HepG2 (cell line): ENCODE measurements around the gene SNRNP25. TPM values are rescaled to one million over a fixed set of nuclear protein-coding genes. Genes with fewer than 3 reads are reported as not detected.

ENCODE experiments used
- ATAC-seq: fragments of 200-7000 bp; cut with Tn5 transposase; 3 replicates; pipeline ENCODE4 v1.9.1; 2020; ENCODE audit warnings: mild to moderate bottlenecking, moderate library complexity
- BruUV-seq: library from RNA; stranded (reverse); fragments of 400-500 nt; replicated peaks from 2 replicates; lab custom pipeline; 2021; lab: Mats Ljungman, UMichigan
- CTCF ChIA-PET: fragments of 300-600 bp; formaldehyde crosslinking; extraction: SDS; loops from one replicate; lab custom pipeline; 2021; ENCODE audit warnings: low total read pairs, inconsistent platforms, low intra/inter-chr PET ratio; lab: Yijun Ruan, JAX
- POLR2A ChIA-PET: fragments of 350-600 bp; sonication (Branson Sonifier 250); formaldehyde crosslinking; loops from one replicate; lab custom pipeline; 2020; ENCODE audit warnings: antibody characterized with exemption, inconsistent platforms; lab: Yijun Ruan, JAX
- DNase-seq: peaks from one replicate; pipeline ENCODE4 v3.0.0-alpha.2; 2015; ENCODE audit warnings: low spot score
- FAIRE-seq: peaks from 3 replicates; lab custom pipeline; 2011; peaks lifted over from hg19 to GRCh38; lab: Jason Lieb, UNC
- H2AFZ ChIP-seq: one replicate; pipeline ENCODE4 v1.6.1; 2011; ENCODE audit warnings: low read length, inconsistent platforms
- H3K27ac ChIP-seq: fragments of 300-600 bp; 3 replicates; pipeline ENCODE4 v1.8.0; 2011; ENCODE audit warnings: mixed run types, mild to moderate bottlenecking, mixed read lengths, low read length, inconsistent platforms; ENCODE audit not compliant: insufficient read depth; ENCODE audit errors: extremely low read length
- H3K27me3 ChIP-seq, 2 experiments: fragments of 200-600 bp in 1 of 2; 2 replicates in 1 of 2; 3 replicates in 1 of 2; pipeline versions ENCODE4 v1.6.0 to v1.8.0; 2011; ENCODE audit warnings: low read length in 2 of 2, mild to moderate bottlenecking in 2 of 2, moderate library complexity in 2 of 2, inconsistent platforms in 1 of 2; ENCODE audit not compliant: insufficient read depth in 2 of 2, control insufficient read depth in 1 of 2
- H3K36me3 ChIP-seq, 2 experiments: fragments of 200-600 bp in 1 of 2; replicated peaks in 1 of 2; 2 replicates in 1 of 2; 3 replicates in 1 of 2; pipeline versions ENCODE4 v1.5.1 to v1.8.0; 2011; ENCODE audit warnings: low read length in 2 of 2, inconsistent platforms in 1 of 2; ENCODE audit not compliant: insufficient read depth in 2 of 2, control insufficient read depth in 1 of 2
- H3K4me1 ChIP-seq: 2 replicates; pipeline ENCODE4 v1.5.1; 2012; ENCODE audit warnings: low read length, inconsistent platforms; ENCODE audit not compliant: insufficient read depth
- H3K4me2 ChIP-seq: 2 replicates; pipeline ENCODE4 v1.6.0; 2011; ENCODE audit warnings: low read depth, low read length, inconsistent platforms
- H3K4me3 ChIP-seq, 3 experiments: fragments of 200-600 bp in 1 of 3; sonication (generic), shearing (Covaris generic) in 1 of 3; replicated peaks in 1 of 3; 2 replicates each; pipeline ENCODE4 v1.5.1; 2011 to 2016; ENCODE audit warnings: low read length in 3 of 3, inconsistent platforms in 2 of 3, low read depth in 2 of 3, mild to moderate bottlenecking in 2 of 3, control low read depth in 1 of 3, mixed read lengths in 1 of 3; ENCODE audit not compliant: insufficient read depth in 1 of 3
- H3K79me2 ChIP-seq: one replicate; pipeline ENCODE4 v1.6.1; 2011; ENCODE audit warnings: low read length, inconsistent platforms; ENCODE audit not compliant: insufficient read depth
- H3K9ac ChIP-seq: 2 replicates; pipeline ENCODE4 v1.6.0; 2011; ENCODE audit warnings: mild to moderate bottlenecking, low read depth, low read length, inconsistent platforms; ENCODE audit not compliant: insufficient read depth
- H3K9me3 ChIP-seq: 2 replicates; pipeline ENCODE4 v1.5.1; 2012; ENCODE audit warnings: mild to moderate bottlenecking, low read length
- H4K20me1 ChIP-seq: 2 replicates; pipeline ENCODE4 v1.6.0; 2011; ENCODE audit warnings: inconsistent platforms, mild to moderate bottlenecking, low read length, moderate library complexity; ENCODE audit not compliant: insufficient read depth
- AHR ChIP-seq: IDR thresholded peaks from 2 replicates; pipeline ENCODE4 v1.6.1; 2018; ENCODE audit warnings: missing genetic modification reagents, missing compliant biosample characterization
- FIP1L1 ChIP-seq: fragments of 200-400 bp; formaldehyde crosslinking; IDR thresholded peaks from 2 replicates; pipeline ENCODE4 v1.6.1; 2018; ENCODE audit warnings: low read depth, mild to moderate bottlenecking, low read length, moderate library complexity, borderline replicate concordance; ENCODE audit not compliant: insufficient read depth
- FOXK1 ChIP-seq: sonication (generic); formaldehyde crosslinking; IDR thresholded peaks from 2 replicates; pipeline ENCODE4 v1.4.0; 2020; ENCODE audit warnings: low read depth, missing genetic modification reagents, borderline replicate concordance
- HDAC1 ChIP-seq: sonication (generic); formaldehyde crosslinking; IDR thresholded peaks from 2 replicates; pipeline ENCODE4 v1.5.1; 2020; ENCODE audit warnings: mild to moderate bottlenecking, missing genetic modification reagents
- KAT8 ChIP-seq: IDR thresholded peaks from 2 replicates; pipeline ENCODE4 v1.6.1; 2016; ENCODE audit warnings: missing genetic modification reagents, missing compliant biosample characterization
- KDM1A ChIP-seq: IDR thresholded peaks from 2 replicates; pipeline ENCODE4 v1.6.1; 2016; ENCODE audit warnings: missing compliant biosample characterization
- MZF1 ChIP-seq: sonication (generic); formaldehyde crosslinking; IDR thresholded peaks from 2 replicates; pipeline ENCODE4 v1.8.1; 2023; ENCODE audit warnings: mild to moderate bottlenecking, missing genetic modification reagents, borderline replicate concordance
- PHF5A ChIP-seq: IDR thresholded peaks from one replicate; pipeline ENCODE4 v1.6.1; 2018; ENCODE audit warnings: low read depth, missing genetic modification reagents; ENCODE audit not compliant: unreplicated experiment
- POLR2A ChIP-seq, 2 experiments: IDR thresholded peaks; 2 replicates each; pipeline ENCODE4 v1.6.1; 2011; ENCODE audit warnings: low read depth in 2 of 2, low read length in 2 of 2, mild to moderate bottlenecking in 1 of 2, moderate library complexity in 1 of 2; ENCODE audit not compliant: insufficient read depth in 1 of 2
- RBM39 ChIP-seq: fragments of 200-400 bp; formaldehyde crosslinking; IDR thresholded peaks from one replicate; pipeline ENCODE4 v1.6.1; 2018; ENCODE audit warnings: antibody characterized with exemption, mild to moderate bottlenecking, low read depth, low read length; ENCODE audit not compliant: poor library complexity, severe bottlenecking
- RELA ChIP-seq: sonication (generic); formaldehyde crosslinking; IDR thresholded peaks from 2 replicates; pipeline ENCODE4 v1.4.0; 2020; ENCODE audit warnings: missing genetic modification reagents
- REPIN1 ChIP-seq: sonication (generic); formaldehyde crosslinking; IDR thresholded peaks from 2 replicates; pipeline ENCODE4 v1.8.0; 2022; ENCODE audit warnings: missing genetic modification reagents, low read depth, mild to moderate bottlenecking, borderline replicate concordance
- SAFB2 ChIP-seq: sonication (generic); formaldehyde crosslinking; IDR thresholded peaks from 2 replicates; pipeline ENCODE4 v1.5.1; 2020; ENCODE audit warnings: missing genetic modification reagents, low read depth, mild to moderate bottlenecking, borderline replicate concordance
- SALL2 ChIP-seq: sonication (generic); formaldehyde crosslinking; IDR thresholded peaks from 2 replicates; pipeline ENCODE4 v1.8.1; 2023; ENCODE audit warnings: mild to moderate bottlenecking, missing genetic modification reagents, inconsistent platforms
- SIN3A ChIP-seq: IDR thresholded peaks from 2 replicates; pipeline ENCODE4 v1.6.1; 2011; ENCODE audit warnings: low read depth, mild to moderate bottlenecking, control low read depth, low read length, borderline replicate concordance
- SMC3 ChIP-seq: IDR thresholded peaks from 2 replicates; pipeline ENCODE4 v1.6.1; 2011; ENCODE audit warnings: low read length, improper control_type of control experiment
- ZFP36L1 ChIP-seq: sonication (generic); formaldehyde crosslinking; IDR thresholded peaks from 2 replicates; pipeline ENCODE4 v1.8.0; 2022; ENCODE audit warnings: mild to moderate bottlenecking, missing genetic modification reagents, moderate library complexity
- ZNF138 ChIP-seq: sonication (generic); formaldehyde crosslinking; IDR thresholded peaks from 2 replicates; pipeline ENCODE4 v1.5.0; 2020; ENCODE audit warnings: mild to moderate bottlenecking, low read depth, missing genetic modification reagents
- ZNF264 ChIP-seq: sonication (generic); formaldehyde crosslinking; IDR thresholded peaks from 2 replicates; pipeline ENCODE4 v1.4.0; 2020; ENCODE audit warnings: missing genetic modification reagents
- ZNF460 ChIP-seq: sonication (generic); formaldehyde crosslinking; IDR thresholded peaks from 2 replicates; pipeline ENCODE4 v1.5.1; 2020; ENCODE audit warnings: missing genetic modification reagents, mild to moderate bottlenecking, borderline replicate concordance
- ZNF747 ChIP-seq: sonication (generic); formaldehyde crosslinking; IDR thresholded peaks from 2 replicates; pipeline ENCODE4 v1.8.1; 2023; ENCODE audit warnings: missing genetic modification reagents, mild to moderate bottlenecking, borderline replicate concordance
- ZNF792 ChIP-seq: IDR thresholded peaks from 2 replicates; pipeline ENCODE4 v1.6.1; 2016
- WGBS: methylation state at CpG from one replicate; pipeline ENCODE4 v1.1.6; 2017; ENCODE audit warnings: low lambda C conversion rate; 5-methylcytosine and 5-hydroxymethylcytosine counted together
- in situ Hi-C: cut with HindIII; loops from 2 replicates; pipeline ENCODE4 v1.10.0; 2017; ENCODE audit warnings: low pct_unique_long_range_greater_than_20kb; ENCODE audit not compliant: extremely low pct_ligation_motif_present
- intact Hi-C: fragments of 100-400 bp; cut with micrococcal nuclease; formaldehyde crosslinking; loops from one replicate; pipeline ENCODE4 v1.10.0; 2022; ENCODE audit not compliant: unreplicated experiment
- polyA plus RNA-seq, 8 experiments: library from polyadenylated mRNA; depleted of rRNA in 3 of 8; stranded (reverse) in 7 of 8; unstranded in 1 of 8; fragments of >200 nt; fragmentation: Illumina TruSeq in 4 of 8; extraction: Trizol in 4 of 8; gene quantifications; 2 replicates each; pipeline versions ENCODE4 v1.2.1 to v1.2.3, GENCODE V29; 2011 to 2016; ENCODE audit warnings: low read depth in 4 of 8, missing spikeins in 1 of 8, mixed read lengths in 1 of 8; ENCODE audit not compliant: insufficient read depth in 1 of 8
- total RNA-seq, 5 experiments: library from RNA; depleted of rRNA; stranded (reverse); fragments of >200 nt; fragmentation: Illumina TruSeq; extraction: Trizol; gene quantifications; 2 replicates each; pipeline ENCODE4 v1.2.3, GENCODE V29; 2016; ENCODE audit warnings: low read depth in 1 of 5
- TF ChIP-seq, protein P1 (sequence below): conservative IDR thresholded peaks from 2 replicates; pipeline ENCODE4 v1.6.1; 2018; ENCODE audit warnings: missing genetic modification reagents
- TF ChIP-seq, protein P2 (sequence below): sonication (generic); formaldehyde crosslinking; IDR thresholded peaks from 2 replicates; pipeline ENCODE4 v1.8.0; 2023; ENCODE audit warnings: mild to moderate bottlenecking, missing genetic modification reagents

SNRNP25 gene
- total and polyA plus RNA-seq, 2 of the 13 experiments (the other 11 are each of a cell fraction or from before 2014, with no cell fraction given): 34.1 to 97.4 TPM

DNA sequence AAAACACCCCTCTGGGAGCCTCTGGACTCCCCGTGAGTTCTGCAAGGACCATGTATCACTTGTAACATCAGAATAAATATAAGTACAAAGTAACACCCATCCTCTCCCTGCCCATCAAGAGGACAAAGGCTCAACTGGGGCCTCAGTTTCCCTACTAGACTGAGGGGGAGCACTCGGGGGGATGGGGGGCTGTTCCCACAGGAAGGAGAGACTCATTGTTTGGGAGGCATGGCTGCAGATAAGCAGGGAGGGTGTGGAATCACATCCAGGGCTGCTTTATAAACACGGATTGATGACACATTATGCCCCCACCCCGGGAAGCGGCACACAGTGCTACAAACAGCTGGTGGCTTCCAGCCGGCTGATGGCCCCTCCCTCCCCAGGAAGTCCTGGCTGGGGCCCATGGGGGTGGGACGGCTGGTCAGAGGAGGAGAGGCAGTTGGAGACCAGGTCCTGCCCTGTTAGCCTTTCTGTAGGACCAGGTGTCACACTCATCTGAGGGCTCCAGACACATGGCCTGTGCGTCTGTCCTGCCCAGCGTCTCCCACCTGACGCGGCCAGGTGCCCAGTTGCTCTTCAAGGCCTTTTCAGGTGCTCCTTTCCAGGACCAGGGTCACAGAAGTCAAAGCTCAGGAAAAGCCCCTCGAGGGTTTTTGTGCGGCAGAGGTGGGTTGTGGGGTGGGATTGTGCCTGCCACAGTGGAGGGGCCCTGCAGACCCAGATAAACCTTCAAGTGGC, 23.1 kb downstream of the SNRNP25 start:
- Histone ChIP-seq H3K9ac (peak overlapping the region; percentile 86), H4K20me1 (no peaks in the 10 kb centered on the region), H3K4me3 (peak overlapping the region; percentile 63 to 84 (median 80)), H3K79me2 (peaks cover 2% of the 10 kb centered on the region), H3K27me3 (peaks cover 2 to 8% of the 10 kb centered on the region in 2 experiments; a peak in 2 of 5 replicates), H3K4me2 (peak overlapping the region; percentile 95), H3K36me3 (peaks cover 4 to 17% of the 10 kb centered on the region in 2 experiments; a peak in 3 of 5 replicates), H3K9me3 (no peaks in the 10 kb centered on the region), H2AFZ (no peak overlapping the region), H3K27ac (peak overlapping the region; percentile 62), H3K4me1 (peaks cover 62% of the 10 kb centered on the region)
- 7% methylated on average over 7 of the region's 13 CpGs for WGBS
- ChIA-PET CTCF (interaction anchor here (1.1 to 2.5 kb wide), 2 partner anchors 11 to 20 kb away, joined by 6 to 11 read pairs; no protein-coding TSS in a partner anchor), POLR2A (interaction anchor here (1.1 to 2.6 kb wide), 4 partner anchors 11 to 23 kb away, joined by 3 to 12 read pairs (median 6); partner anchors contain the start of genes POLR3K and SNRNP25)
- BruUV-seq: no TSS peak
- peak; percentile 42 for FAIRE-seq
- DNase-seq: peak; percentile 66
- intact Hi-C loops (no loop called here), in situ Hi-C loops (no loop called here)
- ATAC-seq: peak; percentile 24
- TF ChIP-seq REPIN1 (CRISPR knock-in tag) (no peak), ZNF747 (CRISPR knock-in tag) (peak; percentile 40; the same call in 1 of the 2 replicates), SIN3A (peak; percentile 79; the same call in 1 of the 2 replicates), POLR2A (IDR thresholded peaks at IDR 0.05; ENCODE audit: insufficient read depth in 1 of 2, low read depth in 2 of 2, low read length in 2 of 2) (peak in 1 of 2 experiments; percentile 65; a peak in 2 of 4 replicates), ZNF138 (no peak), SALL2 (no peak), FIP1L1 (no peak), FOXK1 (no peak; the same call in 1 of the 2 replicates), ZFP36L1 (CRISPR knock-in tag) (no peak), ZNF264 (CRISPR knock-in tag) (no peak), RELA (CRISPR knock-in tag) (no peak), AHR (CRISPR knock-in tag) (no peak), PHF5A (CRISPR knock-in tag) (no peak), KDM1A (CRISPR knock-in tag) (no peak), SMC3 (no peak), HDAC1 (CRISPR knock-in tag) (no peak; the same call in 1 of the 2 replicates), RBM39 (no peak), KAT8 (CRISPR knock-in tag) (no peak), MZF1 (no peak), ZNF460 (CRISPR knock-in tag) (no peak), ZNF792 (peak; percentile 81; the same call in 1 of the 2 replicates), SAFB2 (CRISPR knock-in tag) (no peak)
- TF ChIP-seq, protein P1, sequence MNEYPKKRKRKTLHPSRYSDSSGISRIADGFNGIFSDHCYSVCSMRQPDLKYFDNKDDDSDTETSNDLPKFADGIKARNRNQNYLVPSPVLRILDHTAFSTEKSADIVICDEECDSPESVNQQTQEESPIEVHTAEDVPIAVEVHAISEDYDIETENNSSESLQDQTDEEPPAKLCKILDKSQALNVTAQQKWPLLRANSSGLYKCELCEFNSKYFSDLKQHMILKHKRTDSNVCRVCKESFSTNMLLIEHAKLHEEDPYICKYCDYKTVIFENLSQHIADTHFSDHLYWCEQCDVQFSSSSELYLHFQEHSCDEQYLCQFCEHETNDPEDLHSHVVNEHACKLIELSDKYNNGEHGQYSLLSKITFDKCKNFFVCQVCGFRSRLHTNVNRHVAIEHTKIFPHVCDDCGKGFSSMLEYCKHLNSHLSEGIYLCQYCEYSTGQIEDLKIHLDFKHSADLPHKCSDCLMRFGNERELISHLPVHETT (CRISPR knock-in tag): no peak
- TF ChIP-seq, protein P2, sequence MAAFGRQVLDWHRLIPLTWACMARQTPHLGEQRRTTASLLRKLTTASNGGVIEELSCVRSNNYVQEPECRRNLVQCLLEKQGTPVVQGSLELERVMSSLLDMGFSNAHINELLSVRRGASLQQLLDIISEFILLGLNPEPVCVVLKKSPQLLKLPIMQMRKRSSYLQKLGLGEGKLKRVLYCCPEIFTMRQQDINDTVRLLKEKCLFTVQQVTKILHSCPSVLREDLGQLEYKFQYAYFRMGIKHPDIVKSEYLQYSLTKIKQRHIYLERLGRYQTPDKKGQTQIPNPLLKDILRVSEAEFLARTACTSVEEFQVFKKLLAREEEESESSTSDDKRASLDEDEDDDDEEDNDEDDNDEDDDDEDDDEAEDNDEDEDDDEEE (CRISPR knock-in tag): 0 out of 2 replicates have a peak, but pooled peaks have one; percentile 46
